KMS-11 (cell line): Measurements from ENCODE around the gene HBA1.
"Not testable (repeated sequence)": the region's sequence is repeated elsewhere in the genome, so short reads cannot be mapped to it uniquely, and the experiment has no call there.

ENCODE experiments used
- H2AFZ ChIP-seq: fragments of 200-600 bp; sonication (generic); 2 replicates; pipeline ENCODE4 v1.6.1; 2016; ENCODE audit warnings: antibody characterized with exemption, mixed run types, low read depth
- H3K27ac ChIP-seq: fragments of 200-600 bp; sonication (generic); 2 replicates; pipeline ENCODE4 v1.6.1; 2016; ENCODE audit warnings: mild to moderate bottlenecking, mixed run types
- H3K27me3 ChIP-seq: fragments of 200-600 bp; sonication (generic); 2 replicates; pipeline ENCODE4 v1.6.1; 2017; ENCODE audit warnings: mild to moderate bottlenecking, low read depth, mixed run types, moderate library complexity; ENCODE audit not compliant: insufficient read depth
- H3K36me3 ChIP-seq: fragments of 200-600 bp; sonication (generic); 2 replicates; pipeline ENCODE4 v1.6.1; 2017; ENCODE audit warnings: mild to moderate bottlenecking, mixed run types; ENCODE audit not compliant: insufficient read depth
- H3K4me1 ChIP-seq: fragments of 200-600 bp; sonication (generic); 2 replicates; pipeline ENCODE4 v1.6.1; 2016; ENCODE audit warnings: mild to moderate bottlenecking, low read depth, mixed run types; ENCODE audit not compliant: poor library complexity, severe bottlenecking
- H3K4me2 ChIP-seq: fragments of 200-600 bp; sonication (generic); 2 replicates; pipeline ENCODE4 v1.7.0; 2016; ENCODE audit warnings: mild to moderate bottlenecking, mixed run types
- H3K4me3 ChIP-seq: fragments of 200-600 bp; sonication (generic); IDR thresholded peaks from 2 replicates; pipeline ENCODE4 v1.6.1; 2017; ENCODE audit warnings: low read depth, low read length, mixed read lengths; ENCODE audit not compliant: insufficient read depth
- H3K79me2 ChIP-seq: fragments of 200-600 bp; sonication (generic); 2 replicates; pipeline ENCODE4 v1.6.1; 2016; ENCODE audit warnings: low read depth, mixed run types; ENCODE audit not compliant: insufficient read depth
- H3K9ac ChIP-seq: fragments of 200-600 bp; sonication (generic); 2 replicates; pipeline ENCODE4 v1.6.1; 2016; ENCODE audit warnings: mild to moderate bottlenecking, mixed run types
- H4K20me1 ChIP-seq: fragments of 200-600 bp; sonication (generic); 2 replicates; pipeline ENCODE4 v1.6.1; 2016; ENCODE audit warnings: mild to moderate bottlenecking, mixed run types; ENCODE audit not compliant: insufficient read depth
- TF ChIP-seq, protein P1 (sequence below): fragments of 200-600 bp; sonication (generic); conservative IDR thresholded peaks from 2 replicates; pipeline ENCODE4 v1.6.1; 2017; ENCODE audit warnings: low read depth, mild to moderate bottlenecking, antibody characterized with exemption, low read length, moderate library complexity, mixed read lengths

The HBA1 gene

GRCh38 chr16:155031-155398 is 21.5 kb upstream of the HBA1 start:
- Histone ChIP-seq H2AFZ (peak overlapping the region; percentile 79), H3K4me2 (peak overlapping the region; percentile 87; the same call in 1 of the 2 replicates), H4K20me1 (no peaks in the 10 kb centered on the region), H3K27ac (no peak overlapping the region), H3K27me3 (peaks cover 65% of the 10 kb centered on the region), H3K9ac (no peak overlapping the region), H3K79me2 (no peaks in the 10 kb centered on the region), H3K4me1 (peaks cover 9% of the 10 kb centered on the region), H3K36me3 (no peaks in the 10 kb centered on the region), H3K4me3 (no peak overlapping the region)
- TF ChIP-seq, protein P1, sequence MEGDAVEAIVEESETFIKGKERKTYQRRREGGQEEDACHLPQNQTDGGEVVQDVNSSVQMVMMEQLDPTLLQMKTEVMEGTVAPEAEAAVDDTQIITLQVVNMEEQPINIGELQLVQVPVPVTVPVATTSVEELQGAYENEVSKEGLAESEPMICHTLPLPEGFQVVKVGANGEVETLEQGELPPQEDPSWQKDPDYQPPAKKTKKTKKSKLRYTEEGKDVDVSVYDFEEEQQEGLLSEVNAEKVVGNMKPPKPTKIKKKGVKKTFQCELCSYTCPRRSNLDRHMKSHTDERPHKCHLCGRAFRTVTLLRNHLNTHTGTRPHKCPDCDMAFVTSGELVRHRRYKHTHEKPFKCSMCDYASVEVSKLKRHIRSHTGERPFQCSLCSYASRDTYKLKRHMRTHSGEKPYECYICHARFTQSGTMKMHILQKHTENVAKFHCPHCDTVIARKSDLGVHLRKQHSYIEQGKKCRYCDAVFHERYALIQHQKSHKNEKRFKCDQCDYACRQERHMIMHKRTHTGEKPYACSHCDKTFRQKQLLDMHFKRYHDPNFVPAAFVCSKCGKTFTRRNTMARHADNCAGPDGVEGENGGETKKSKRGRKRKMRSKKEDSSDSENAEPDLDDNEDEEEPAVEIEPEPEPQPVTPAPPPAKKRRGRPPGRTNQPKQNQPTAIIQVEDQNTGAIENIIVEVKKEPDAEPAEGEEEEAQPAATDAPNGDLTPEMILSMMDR: no peak

GRCh38 chr16:159136-159849 is 17.2 kb upstream of the HBA1 start:
- peaks cover 8% of the 10 kb centered on the region for H3K4me1 ChIP-seq

GRCh38 chr16:160242-160641 is 16.2 kb upstream of the HBA1 start:
- H3K27me3 ChIP-seq: peaks cover 68% of the 10 kb centered on the region
- not testable (repeated sequence) for H3K4me2 ChIP-seq, H4K20me1 ChIP-seq, H3K4me1 ChIP-seq, H3K9ac ChIP-seq, H3K4me3 ChIP-seq, H2AFZ ChIP-seq, H3K27ac ChIP-seq, H3K79me2 ChIP-seq, H3K36me3 ChIP-seq

More at GRCh38 chr16:159136-159849, 17.2 kb upstream of the HBA1 start:
- H3K4me3 ChIP-seq: no peak overlapping the region
- H4K20me1 ChIP-seq: no peaks in the 10 kb centered on the region
- H3K27ac ChIP-seq: no peak overlapping the region
- H3K36me3 ChIP-seq: no peaks in the 10 kb centered on the region
- H3K9ac ChIP-seq: no peak overlapping the region
- H2AFZ ChIP-seq: no peak overlapping the region
- H3K4me2 ChIP-seq: no peak overlapping the region
- no peaks in the 10 kb centered on the region for H3K79me2 ChIP-seq
- TF ChIP-seq, protein P1: no peak
- peaks cover 74% of the 10 kb centered on the region for H3K27me3 ChIP-seq

DNA sequence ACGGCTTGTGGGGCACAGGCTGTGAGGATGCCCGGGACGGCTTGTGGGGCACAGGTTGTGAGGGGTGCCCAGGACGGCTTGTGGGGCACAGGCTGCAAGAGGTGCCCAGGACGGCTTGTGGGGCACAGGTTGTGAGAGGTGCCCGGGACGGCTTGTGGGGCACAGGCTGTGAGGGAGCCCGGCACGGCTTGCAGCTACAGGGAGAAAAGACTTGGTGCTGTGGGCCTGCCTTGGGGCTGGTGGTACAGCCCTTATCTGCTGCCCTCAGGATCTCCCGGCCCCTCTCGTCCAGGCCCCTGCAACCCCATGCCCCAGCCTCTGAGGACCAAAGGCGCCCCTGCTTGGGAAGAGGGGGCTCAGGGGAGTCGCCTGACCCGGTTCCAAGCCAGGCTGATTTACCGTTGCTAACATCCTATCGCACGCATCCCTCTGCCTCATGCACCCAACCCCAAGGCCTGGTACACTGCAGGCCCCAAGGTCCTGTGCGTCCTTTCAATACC is 15.7 kb upstream of the HBA1 start:
- Histone ChIP-seq H3K36me3 (no peaks in the 10 kb centered on the region), H3K79me2 (no peaks in the 10 kb centered on the region), H3K9ac (no peak overlapping the region), H3K4me3 (no peak overlapping the region), H3K4me2 (no peak overlapping the region), H3K4me1 (no peaks in the 10 kb centered on the region), H3K27me3 (peaks cover 68% of the 10 kb centered on the region), H2AFZ (no peak overlapping the region), H3K27ac (no peak overlapping the region), H4K20me1 (no peaks in the 10 kb centered on the region)
- TF ChIP-seq, protein P1: no peak

GRCh38 chr16:162271-162991 is 14.0 kb upstream of the HBA1 start:
- Histone ChIP-seq H3K27me3 (peaks cover 66% of the 10 kb centered on the region), H2AFZ (no peak overlapping the region), H3K27ac (no peak overlapping the region), H3K79me2 (no peaks in the 10 kb centered on the region), H3K9ac (no peak overlapping the region), H3K36me3 (no peaks in the 10 kb centered on the region), H3K4me3 (no peak overlapping the region), H3K4me2 (no peak overlapping the region), H4K20me1 (no peaks in the 10 kb centered on the region), H3K4me1 (no peaks in the 10 kb centered on the region)
- TF ChIP-seq, protein P1: no peak

- not testable (repeated sequence) for H3K79me2 ChIP-seq, H3K9ac ChIP-seq, H3K36me3 ChIP-seq, H3K4me1 ChIP-seq, H3K4me2 ChIP-seq, H3K4me3 ChIP-seq, H2AFZ ChIP-seq, H4K20me1 ChIP-seq, H3K27ac ChIP-seq
- peaks cover 66% of the 10 kb centered on the region for H3K27me3 ChIP-seq
Measured at GRCh38 chr16:163139-163538, 13.3 kb upstream of the HBA1 start.

GRCh38 chr16:163696-164095 is 12.8 kb upstream of the HBA1 start:
- H3K4me2 ChIP-seq, H3K9ac ChIP-seq, H3K4me3 ChIP-seq, H3K4me1 ChIP-seq, H3K36me3 ChIP-seq, H2AFZ ChIP-seq, H3K79me2 ChIP-seq, H3K27ac ChIP-seq, H4K20me1 ChIP-seq: not testable (repeated sequence)
- peaks cover 67% of the 10 kb centered on the region for H3K27me3 ChIP-seq
